ENCODE measurements around the gene FSTL4.

The FSTL4 gene

DNA sequence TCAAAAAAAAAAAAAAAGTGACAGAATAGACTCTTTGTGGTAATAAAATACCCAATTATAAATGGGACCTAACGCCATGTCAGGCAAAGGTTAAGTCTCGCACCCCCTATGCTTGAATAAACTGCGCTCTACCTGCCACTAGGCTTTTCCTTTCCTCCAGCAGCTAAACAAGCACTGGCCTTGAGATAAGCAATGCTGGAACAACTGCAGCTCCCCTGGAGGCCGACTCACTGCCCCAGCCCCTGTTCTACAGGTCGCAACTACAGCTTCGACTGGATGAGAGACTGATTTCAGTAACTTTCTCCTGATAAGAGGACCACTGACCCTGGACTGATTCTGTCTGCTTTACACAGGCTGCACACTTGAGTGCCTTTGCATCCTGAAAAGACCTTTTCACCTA, 350.3 kb downstream of the FSTL4 start:
- ATAC-seq (no peak), DNase-seq (no peak)

DNA sequence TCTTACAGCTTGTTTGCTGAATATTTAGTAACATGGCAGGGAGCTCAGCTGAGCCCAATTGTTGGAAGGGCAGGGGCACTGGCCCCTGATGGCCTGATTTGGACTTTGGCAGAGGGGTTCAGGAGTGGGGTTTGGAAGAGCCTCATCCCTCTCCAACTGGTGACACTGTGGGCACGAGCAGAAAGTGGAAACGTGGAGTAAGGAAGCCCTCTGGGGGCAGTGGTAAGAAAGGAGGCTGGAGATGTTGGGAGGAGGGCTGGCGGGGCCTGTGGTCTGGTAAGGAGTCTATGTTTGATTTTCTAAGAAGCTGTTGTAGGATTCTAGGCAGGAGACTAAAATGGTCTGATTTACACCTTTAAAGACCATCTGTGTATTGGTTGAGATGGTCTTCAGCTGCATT, 351.6 kb downstream of the FSTL4 start:
- DNase-seq, result no peak
- no peak for ATAC-seq

GRCh38 chr5:133259199-133259997, 352.9 kb downstream of the FSTL4 start:
- ATAC-seq (no peak), DNase-seq (no peak)

DNA sequence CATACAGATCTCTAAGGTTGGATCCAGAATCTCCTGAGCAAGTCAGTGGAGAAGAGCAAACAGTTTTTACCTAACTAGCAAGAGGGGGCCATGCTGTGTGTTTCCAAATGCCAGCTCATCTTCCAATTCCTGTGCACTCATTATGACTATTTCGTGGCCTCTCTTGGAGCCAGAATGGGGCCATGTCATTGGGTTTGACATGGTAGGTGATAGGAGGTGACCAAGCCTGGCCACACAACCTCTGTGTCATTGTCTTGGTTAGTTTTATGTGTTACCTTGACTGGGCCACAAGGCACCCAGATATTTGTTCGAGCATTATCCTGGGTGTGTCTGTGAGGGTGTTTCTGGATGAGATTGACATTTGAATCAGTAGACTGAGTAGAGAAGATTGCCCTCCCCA, 354.4 kb downstream of the FSTL4 start:
- DNase-seq (no peak), ATAC-seq (peak; percentile 47)

DNA sequence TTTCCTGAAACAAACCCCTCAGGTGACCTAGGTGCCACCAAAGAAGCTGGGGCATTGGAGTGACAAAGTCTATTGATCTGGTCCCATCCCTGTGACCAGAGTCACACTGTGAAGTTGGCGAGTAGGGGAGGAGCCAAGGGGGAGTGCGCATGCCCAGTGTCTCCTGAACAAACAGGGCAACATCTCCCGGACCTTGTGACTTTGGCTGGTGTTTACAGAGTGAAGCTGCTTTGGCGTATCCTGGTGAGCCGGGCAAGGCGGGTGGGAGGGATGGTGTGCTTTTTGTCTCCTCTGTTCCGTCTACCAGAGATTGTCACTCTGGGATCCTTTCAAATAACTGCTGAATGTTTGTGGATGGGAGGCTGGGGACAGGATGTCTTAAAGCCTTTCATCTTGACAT, 356.1 kb downstream of the FSTL4 start:
- no peak for DNase-seq

DNA sequence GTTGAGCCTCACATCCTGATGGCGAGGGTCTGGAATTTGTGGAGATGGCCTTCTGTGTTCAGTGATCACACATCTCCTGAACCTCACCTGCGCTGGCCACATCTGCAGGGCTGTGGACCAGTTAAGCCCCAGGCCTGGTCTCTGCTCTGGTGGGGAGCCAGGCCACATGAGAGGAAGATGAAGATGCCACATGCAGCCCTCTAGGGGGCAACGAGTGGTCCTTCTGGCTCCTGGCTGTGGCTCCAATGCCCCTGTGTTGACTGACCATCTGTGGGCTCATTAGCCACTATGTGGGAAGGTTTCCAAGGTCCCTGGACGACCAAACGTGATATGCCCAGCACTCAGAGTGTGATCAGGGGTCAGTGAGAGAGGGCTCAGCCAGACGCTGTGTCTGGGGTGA, 357.5 kb downstream of the FSTL4 start:
- no peak for ATAC-seq
- no peak for DNase-seq

More for the DNA sequence above, 356.1 kb downstream of the FSTL4 start:
- ATAC-seq, result no peak

DNA sequence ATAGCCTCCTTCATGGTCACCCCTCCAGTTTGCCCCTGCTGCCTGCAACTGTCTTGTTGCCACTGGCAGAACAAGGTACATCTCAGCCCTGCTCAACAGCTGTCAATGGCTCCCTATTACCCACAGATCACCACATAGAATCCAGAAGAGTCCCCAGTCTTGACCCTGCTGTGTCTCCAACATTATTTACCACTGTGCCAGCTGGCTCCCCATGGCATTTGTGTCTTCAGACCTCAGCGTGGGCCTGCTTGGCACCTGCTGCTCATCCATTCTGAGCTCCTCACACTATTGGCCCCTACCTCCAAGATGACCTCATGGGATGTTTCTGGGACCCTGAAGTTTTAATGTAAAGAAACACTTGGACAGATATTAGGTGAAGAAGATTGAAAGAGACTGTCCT, 358.7 kb downstream of the FSTL4 start:
- ATAC-seq (no peak), DNase-seq (no peak)

DNA sequence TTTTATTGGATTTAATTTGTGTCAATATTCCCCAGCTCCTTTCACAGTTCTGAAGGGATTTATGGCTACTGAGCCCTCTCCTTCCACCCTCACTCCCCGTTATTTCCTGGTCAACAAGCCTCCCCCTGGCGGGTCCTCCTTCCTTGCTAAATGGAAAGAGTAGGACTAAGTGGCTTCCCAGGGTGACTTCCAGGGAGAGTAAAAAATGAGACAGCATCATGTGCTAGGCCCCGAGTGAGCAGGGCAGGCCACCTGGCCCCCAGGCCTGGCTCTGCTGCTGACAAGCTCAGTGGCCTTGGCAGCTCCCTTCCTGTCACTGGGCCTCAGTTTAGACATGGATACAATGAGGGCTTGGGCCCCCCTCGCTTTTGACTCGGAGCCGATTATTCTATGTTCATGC, 359.3 kb downstream of the FSTL4 start:
- ATAC-seq (no peak), DNase-seq (no peak)

GRCh38 chr5:133252133-133252480, 360.2 kb downstream of the FSTL4 start:
- ATAC-seq (no peak), DNase-seq (no peak)

- ATAC-seq (no peak), DNase-seq (no peak)
These were observed 360.8 kb downstream of the FSTL4 start for GRCh38 chr5:133251296-133252132.

- DNase-seq, result no peak
- ATAC-seq, result no peak
These were observed 361.8 kb downstream of the FSTL4 start for GRCh38 chr5:133250527-133250926.

DNA sequence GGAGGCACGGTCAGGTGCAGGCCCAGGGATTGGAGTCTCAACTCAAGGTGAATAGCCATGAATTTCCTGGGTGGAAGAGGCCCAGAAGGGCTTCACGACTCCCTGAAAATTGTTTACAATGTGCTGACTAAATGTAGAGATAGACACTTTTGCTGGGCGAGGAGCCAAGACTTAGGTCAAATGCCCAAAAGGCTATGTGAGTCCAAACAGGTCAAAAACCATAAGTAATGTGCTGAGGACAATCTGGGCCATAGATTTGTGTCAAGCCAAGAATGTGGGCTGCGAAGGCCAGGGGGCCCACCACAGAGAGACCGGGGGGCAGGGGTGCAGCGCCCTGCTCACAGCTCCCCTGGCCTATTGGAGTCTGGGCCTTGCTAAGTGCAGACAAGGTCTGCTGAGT, 362.7 kb downstream of the FSTL4 start:
- DNase-seq (no peak), ATAC-seq (no peak)

DNA sequence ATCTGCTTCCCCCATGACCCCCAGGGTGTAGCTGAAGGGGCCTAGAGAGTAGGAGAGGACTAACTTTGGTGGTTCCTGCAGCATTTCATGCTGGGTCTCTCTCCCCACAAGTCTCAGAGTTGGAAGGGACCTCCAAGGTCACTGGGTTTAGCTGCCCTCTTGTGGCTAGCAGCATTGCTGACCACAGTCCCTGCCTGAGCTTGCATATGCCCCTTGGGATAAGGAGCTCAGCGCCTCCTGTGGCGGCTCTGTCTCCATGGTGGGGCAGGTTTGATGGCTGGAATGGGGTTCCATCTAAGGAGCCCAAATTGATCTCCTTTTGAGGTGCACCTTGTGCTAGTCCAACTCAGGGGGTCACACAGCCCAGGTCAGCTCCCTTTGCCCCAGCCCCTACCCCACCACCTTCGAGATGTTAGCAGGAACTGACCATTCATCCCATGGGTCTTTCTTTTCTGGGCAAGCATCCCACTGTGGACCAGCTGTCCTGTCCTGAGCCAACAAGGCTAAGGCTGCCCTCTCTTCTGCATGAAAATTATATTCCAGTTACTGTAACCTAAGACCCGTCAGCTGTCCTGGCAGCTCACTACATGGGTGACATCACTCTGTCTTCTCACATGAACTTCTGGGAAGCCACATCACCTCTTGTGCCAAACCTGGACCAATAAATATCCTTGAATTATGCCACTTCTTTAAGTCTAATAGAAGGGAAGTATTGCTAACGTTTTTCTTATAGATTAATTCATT, 364.3 kb downstream of the FSTL4 start:
- ATAC-seq (no peak), DNase-seq (no peak)

GRCh38 chr5:133247151-133247709, 365.1 kb downstream of the FSTL4 start:
- no peak for ATAC-seq

DNA sequence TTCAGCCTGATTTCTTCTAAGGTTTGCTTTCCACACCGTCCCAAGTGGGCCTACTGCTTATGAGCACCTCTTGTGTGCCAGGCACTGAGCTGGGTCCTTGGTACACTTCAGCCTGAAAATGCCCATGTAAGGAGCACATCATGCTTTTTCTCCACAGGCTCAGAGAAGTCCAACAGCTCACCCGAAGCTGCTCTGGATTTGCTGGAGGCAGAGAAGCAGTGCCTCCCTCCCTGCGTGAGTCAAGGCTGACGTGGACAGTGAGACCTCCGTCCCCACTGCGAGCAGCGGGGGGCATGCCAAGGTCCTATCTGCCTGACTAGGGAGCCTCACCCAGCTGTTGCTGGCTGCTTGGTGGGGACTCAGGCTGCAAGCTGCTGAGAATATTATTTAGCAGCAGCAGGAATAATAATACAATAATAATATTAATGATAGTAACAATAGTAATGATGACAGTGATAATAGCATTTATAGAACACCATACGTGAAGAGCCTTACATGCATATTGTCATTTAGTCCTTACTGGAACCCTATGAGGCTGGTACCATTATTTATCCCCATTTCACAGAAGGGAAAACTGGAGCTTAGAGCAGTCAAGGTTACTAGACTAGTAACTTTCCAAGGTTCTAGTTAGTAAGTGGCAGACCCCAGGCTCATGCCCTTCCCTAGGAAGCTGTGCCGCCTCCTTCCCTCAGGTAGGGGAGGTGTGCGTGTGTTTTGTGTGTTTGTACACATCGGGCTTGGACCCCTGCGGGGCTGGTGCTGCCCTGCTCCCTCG, 365.8 kb downstream of the FSTL4 start:
- DNase-seq (no peak), ATAC-seq (no peak)

More at GRCh38 chr5:133247151-133247709, 365.1 kb downstream of the FSTL4 start:
- DNase-seq, result no peak

DNA sequence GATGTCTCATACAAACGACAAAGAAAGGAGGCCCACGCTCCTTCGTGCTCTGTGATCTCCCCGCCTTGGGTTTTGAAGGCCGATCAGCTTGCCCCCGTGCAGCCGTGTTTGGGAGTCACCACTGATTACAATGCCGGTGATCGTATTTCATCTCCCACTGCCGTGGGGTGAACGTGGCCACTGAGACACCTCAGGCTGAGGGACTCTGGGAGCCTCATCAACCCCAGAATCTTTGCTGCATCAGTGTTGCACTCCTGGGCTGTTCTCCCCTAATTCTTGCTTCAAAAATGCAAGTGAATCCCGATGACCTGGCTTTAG, 366.3 kb downstream of the FSTL4 start:
- no peak for DNase-seq
- ATAC-seq, result no peak

DNA sequence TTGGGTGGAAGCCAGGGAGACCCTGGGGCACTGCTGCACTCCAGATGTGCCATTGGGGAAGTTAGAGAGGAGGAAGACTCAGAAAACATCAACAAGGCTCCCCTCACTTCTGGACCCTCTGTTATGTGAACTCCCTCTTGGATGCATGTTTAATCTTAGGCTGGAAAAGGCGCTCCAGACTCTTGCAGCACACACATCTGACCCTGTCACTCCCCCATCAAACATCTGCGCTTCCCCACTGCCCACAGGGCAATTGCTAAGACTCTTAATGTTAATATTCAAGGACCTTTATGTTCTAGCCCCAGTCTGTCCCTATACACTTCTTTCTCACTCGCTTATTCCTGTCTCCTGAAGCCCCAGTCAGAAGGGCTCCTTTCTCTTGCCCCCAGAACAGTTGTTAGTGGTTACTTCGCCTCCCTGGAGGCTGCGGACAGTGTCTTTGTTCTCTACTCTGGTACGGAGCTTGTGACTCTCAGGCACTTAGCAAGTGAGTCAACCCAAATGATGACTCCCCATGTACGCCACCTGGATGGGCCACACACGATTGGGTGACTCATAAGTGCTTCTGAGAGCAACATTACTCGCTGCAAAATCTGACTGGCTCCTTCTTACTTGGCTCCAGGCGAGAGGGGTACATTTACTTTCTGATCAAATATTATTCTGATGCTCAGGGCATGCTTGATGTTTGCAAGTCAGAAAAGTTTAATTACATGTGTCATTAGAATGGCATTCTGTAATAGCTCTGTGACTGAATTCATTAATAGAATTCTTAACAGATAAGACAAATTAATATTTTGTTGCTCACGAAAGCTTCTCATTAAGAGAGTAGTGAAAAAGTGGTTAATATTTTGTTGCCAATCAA, 366.9 kb downstream of the FSTL4 start:
- peak; percentile 85 for ATAC-seq
- DNase-seq, result peak; percentile 21

DNA sequence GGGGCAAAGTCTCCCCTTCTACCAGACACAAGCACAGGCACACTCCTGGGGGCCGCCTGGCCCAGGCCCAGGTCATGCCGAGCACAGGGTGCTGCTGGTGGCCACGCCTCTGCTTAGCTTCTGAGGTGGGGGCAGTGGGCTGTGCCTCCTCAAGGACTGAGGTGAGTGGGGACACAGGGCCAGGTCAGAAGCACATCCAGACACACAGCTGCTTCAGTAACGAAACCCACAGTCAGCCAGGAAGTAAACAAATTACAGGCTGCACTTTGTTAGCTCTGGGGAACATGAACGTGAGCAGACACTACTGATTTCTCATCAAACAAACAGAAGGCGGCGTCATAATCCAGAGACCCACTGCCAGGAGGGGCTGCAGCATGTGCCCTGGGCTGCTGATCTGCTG, 368.1 kb downstream of the FSTL4 start:
- ATAC-seq (no peak), DNase-seq (no peak)

- DNase-seq (no peak), ATAC-seq (no peak)
These were observed 369.1 kb downstream of the FSTL4 start for GRCh38 chr5:133243196-133243595.

GRCh38 chr5:133242221-133242835, 370.0 kb downstream of the FSTL4 start:
- DNase-seq (no peak), ATAC-seq (no peak)

Data from stimulated activated naive CD8-positive, alpha-beta T cell treated with anti-CD3 and anti-CD28 coated beads, Interleukin-15, Interleukin-2, amounts not matched to agents 100 U/mL and 50 U/mL, for 24 hours (primary cell).